Activated CD8-positive, alpha-beta T cell treated with anti-CD3 and anti-CD28 coated beads for 36 hours (primary cell): ENCODE data around the gene C16orf74. TPM values are rescaled to one million over a fixed set of nuclear protein-coding genes. Genes with fewer than 3 reads are reported as not detected.

ENCODE experiments used
- ATAC-seq: fragments of 200-7000 bp; cut with Tn5 transposase; one replicate; pipeline ENCODE4 v1.10.0; 2021; ENCODE audit warnings: mild to moderate bottlenecking, moderate library complexity
- CTCF ChIA-PET: fragments of 350-600 bp; sonication (Branson Sonifier 250); formaldehyde crosslinking; loops from one replicate; lab custom pipeline; 2021; ENCODE audit warnings: antibody characterized with exemption; lab: Charles Lee
- POLR2A ChIA-PET: fragments of 350-600 bp; sonication (Branson Sonifier 250); formaldehyde crosslinking; loops from one replicate; lab custom pipeline; 2021; ENCODE audit warnings: antibody characterized with exemption; lab: Charles Lee
- DNase-seq: peaks from one replicate; pipeline ENCODE4 v3.0.0-alpha.2; 2020
- H3K27ac Mint-ChIP-seq: one replicate; pipeline ENCODE4 v1.8.0; 2021; ENCODE audit warnings: mild to moderate bottlenecking, mixed read lengths
- H3K27me3 Mint-ChIP-seq: one replicate; pipeline ENCODE4 v1.8.0; 2021; ENCODE audit warnings: mixed read lengths
- H3K36me3 Mint-ChIP-seq: one replicate; pipeline ENCODE4 v1.8.0; 2021; ENCODE audit warnings: low read depth, mixed read lengths
- H3K4me1 Mint-ChIP-seq: one replicate; pipeline ENCODE4 v1.8.0; 2021; ENCODE audit warnings: low read depth, mixed read lengths
- H3K4me3 Mint-ChIP-seq: one replicate; pipeline ENCODE4 v1.8.0; 2021; ENCODE audit warnings: mild to moderate bottlenecking, moderate library complexity, mixed read lengths
- H3K9me3 Mint-ChIP-seq: one replicate; pipeline ENCODE4 v1.8.0; 2021; ENCODE audit warnings: mixed read lengths
- CTCF ChIP-seq: fragments of 200-600 bp; IDR thresholded peaks from one replicate; pipeline ENCODE4 v1.8.0; 2022; ENCODE audit warnings: antibody characterized with exemption, mild to moderate bottlenecking
- intact Hi-C: fragments of 100-400 bp; cut with micrococcal nuclease; formaldehyde crosslinking; loops from one replicate; pipeline ENCODE4 v1.10.0; 2022
- total RNA-seq, 2 experiments: library from RNA; stranded (reverse); gene quantifications; one replicate each; pipeline ENCODE4 v1.2.3, GENCODE V29; 2021

C16orf74 gene
- total RNA-seq, 2 experiments from 2014 or later, result 1.1 to 1.4 TPM

DNA sequence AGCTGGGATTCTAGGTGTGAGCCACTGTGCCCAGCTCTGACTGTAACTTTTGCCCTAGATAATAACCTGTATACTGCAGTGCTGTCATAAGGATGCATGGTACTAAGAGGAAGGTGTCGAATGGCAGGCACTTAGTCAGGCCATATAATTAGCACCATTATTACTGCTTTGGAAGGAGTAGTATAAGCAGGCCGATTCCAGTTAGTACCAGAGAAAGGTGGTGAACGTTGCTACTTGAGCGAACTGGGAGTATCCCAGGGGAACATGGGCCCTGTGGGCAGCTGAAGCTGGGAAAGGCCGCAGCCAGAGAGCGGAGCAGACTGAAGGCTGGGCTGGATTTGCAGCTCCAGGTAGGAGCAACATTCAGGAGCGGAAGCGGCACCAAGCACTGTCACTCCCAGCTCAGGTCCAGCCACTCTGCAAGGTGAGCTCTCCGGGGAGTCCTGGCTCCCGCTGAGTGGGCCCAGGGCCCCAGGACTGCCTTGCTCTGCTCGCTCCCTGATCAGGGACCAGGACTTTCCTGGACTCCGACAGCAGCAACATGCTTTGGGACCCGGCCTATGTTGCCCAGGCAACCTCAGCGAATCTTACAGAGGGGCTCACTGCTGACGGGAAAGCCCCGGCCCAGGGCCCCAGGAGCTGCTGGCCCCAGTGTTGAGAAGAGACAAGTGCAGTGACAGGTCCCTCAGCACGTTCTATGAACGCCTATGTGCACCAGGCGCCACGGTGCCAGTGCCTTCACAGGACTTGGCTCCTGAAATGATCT is 28.6 kb downstream of the C16orf74 start:
- DNase-seq, result no peak
- intact Hi-C loops, result no loop called here
- H3K27ac Mint-ChIP-seq, result no peak overlapping the region
- H3K27me3 Mint-ChIP-seq, result no peaks in the 10 kb centered on the region
- no peak for ATAC-seq
- H3K4me3 Mint-ChIP-seq, result no peak overlapping the region
- H3K9me3 Mint-ChIP-seq, result no peaks in the 10 kb centered on the region
- no peaks in the 10 kb centered on the region for H3K4me1 Mint-ChIP-seq
- no peak for TF ChIP-seq CTCF
- ChIA-PET POLR2A (no interaction called here), CTCF (interaction anchor here (1.1 kb wide), 1 partner anchor 38 kb away, joined by 3 read pairs; no protein-coding TSS in a partner anchor)
- no peaks in the 10 kb centered on the region for H3K36me3 Mint-ChIP-seq

- H3K27me3 Mint-ChIP-seq, result no peaks in the 10 kb centered on the region
- ATAC-seq (no peak), DNase-seq (no peak)
- no peak overlapping the region for H3K27ac Mint-ChIP-seq
- H3K4me3 Mint-ChIP-seq, result no peak overlapping the region
- peaks cover 8% of the 10 kb centered on the region for H3K4me1 Mint-ChIP-seq
- ChIA-PET CTCF (interaction anchor here (1.3 to 7.0 kb wide), 4 partner anchors 16 to 61 kb away, joined by 3 to 84 read pairs (median 4); no protein-coding TSS in a partner anchor), POLR2A (no interaction called here)
- no peaks in the 10 kb centered on the region for H3K9me3 Mint-ChIP-seq
- H3K36me3 Mint-ChIP-seq, result no peaks in the 10 kb centered on the region
- intact Hi-C loops, result no loop called here
- no peak for TF ChIP-seq CTCF
These were observed 30.6 kb downstream of the C16orf74 start for GRCh38 chr16:85720302-85720637.

- intact Hi-C loops, result loop anchor here (5.0 to 10.0 kb wide), 2 partner anchors 47 to 325 kb away; no protein-coding TSS in a partner anchor
- CTCF ChIA-PET, result interaction anchor here (1.3 to 7.0 kb wide), 5 partner anchors 17 to 105 kb away, joined by 3 to 84 read pairs (median 4); no protein-coding TSS in a partner anchor
- no peaks in the 10 kb centered on the region for H3K9me3 Mint-ChIP-seq
- H3K4me3 Mint-ChIP-seq, result no peak overlapping the region
- H3K36me3 Mint-ChIP-seq, result no peaks in the 10 kb centered on the region
- TF ChIP-seq CTCF, result no peak
- H3K4me1 Mint-ChIP-seq, result peaks cover 9% of the 10 kb centered on the region
- DNase-seq (no peak), ATAC-seq (no peak)
- no peaks in the 10 kb centered on the region for H3K27me3 Mint-ChIP-seq
- POLR2A ChIA-PET, result no interaction called here
- H3K27ac Mint-ChIP-seq, result no peak overlapping the region
These were observed 31.1 kb downstream of the C16orf74 start for GRCh38 chr16:85719605-85720301.

DNA sequence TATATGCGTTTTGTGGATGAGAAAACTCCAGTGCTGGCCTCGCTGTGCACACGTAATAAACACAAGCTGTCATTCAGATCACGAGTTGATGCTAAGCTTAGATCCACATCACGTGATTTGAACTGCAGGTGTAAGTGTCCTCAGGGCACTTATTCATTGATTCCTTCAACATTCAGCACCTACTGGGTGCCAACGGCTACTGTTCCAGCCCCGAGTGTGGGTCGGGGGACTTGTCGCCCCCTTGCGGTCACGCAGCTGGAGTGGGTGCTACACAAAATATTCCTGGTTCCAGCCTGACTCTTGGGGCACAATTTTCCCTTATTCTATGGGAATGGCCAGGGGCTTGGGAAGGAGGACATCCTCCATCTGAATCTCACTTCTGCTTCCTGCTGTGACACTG is 32.2 kb downstream of the C16orf74 start:
- CTCF ChIA-PET, result interaction anchor here (0.6 to 7.0 kb wide), 13 partner anchors 8 to 410 kb away, joined by 3 to 84 read pairs (median 4); no protein-coding TSS in a partner anchor

More for the DNA sequence above, 32.2 kb downstream of the C16orf74 start:
- TF ChIP-seq CTCF, result no peak
- ATAC-seq (no peak), DNase-seq (no peak)
- intact Hi-C loops, result loop anchor here (5.0 to 10.0 kb wide), 2 partner anchors 46 to 324 kb away; no protein-coding TSS in a partner anchor
- Mint-ChIP-seq H3K9me3 (no peaks in the 10 kb centered on the region), H3K4me3 (no peak overlapping the region), H3K36me3 (no peaks in the 10 kb centered on the region), H3K27me3 (no peaks in the 10 kb centered on the region), H3K4me1 (peaks cover 9% of the 10 kb centered on the region), H3K27ac (no peak overlapping the region)
- POLR2A ChIA-PET, result interaction anchor here (0.5 kb wide), 1 partner anchor 33 kb away, joined by 3 read pairs; no protein-coding TSS in a partner anchor
